Measurements from ENCODE around the gene PAIP1. TPM values are rescaled to one million over a fixed set of nuclear protein-coding genes. Genes with fewer than 3 reads are reported as not detected.
A peak's percentile ranks its signal among the peaks of the same experiment; 100 is the strongest.
"Not testable (repeated sequence)": the region's sequence is repeated elsewhere in the genome, so short reads cannot be mapped to it uniquely, and the experiment has no call there.

The PAIP1 gene
- total RNA-seq, 1 donor from 2014 or later, result 74.2 TPM

DNA sequence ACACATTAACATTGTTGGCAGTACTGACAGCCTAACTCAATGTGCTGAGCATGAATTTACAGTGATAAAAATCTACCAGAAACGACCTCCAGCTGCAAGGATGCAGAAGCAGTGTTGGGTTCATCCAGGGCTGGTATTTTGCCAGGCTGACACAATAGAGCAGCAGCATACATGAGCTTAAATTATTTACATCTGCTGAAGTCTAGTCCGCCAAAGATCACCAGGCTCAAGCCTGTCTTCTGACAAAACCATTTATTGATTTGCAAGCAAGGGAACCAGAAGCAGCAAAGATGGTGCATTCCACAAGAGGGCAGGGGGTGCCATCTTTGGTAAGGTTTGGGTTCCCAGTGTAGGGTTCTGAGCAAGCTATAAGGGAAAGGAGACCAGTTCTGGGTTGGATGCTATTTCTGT is 33.2 kb downstream of the PAIP1 start:
- no peak for DNase-seq (ENCODE audit: low read depth in 2 of 2)

GRCh38 chr5:43520615-43521014 is 36.3 kb downstream of the PAIP1 start:
- DNase-seq (ENCODE audit: low read depth in 2 of 2), result no peak

GRCh38 chr5:43515678-43516048 is 41.2 kb downstream of the PAIP1 start:
- peak in 1 of 2 donors; percentile 1 for DNase-seq (ENCODE audit: low read depth in 2 of 2)

GRCh38 chr5:43514816-43515677 is 41.8 kb downstream of the PAIP1 start, which contains the start of gene C5orf34:
Gene C5orf34 (minus strand): TSS chr5:43515148. CDS start chr5:43509339, 5,809 bp downstream.
- peak; percentile 90 to 97 for DNase-seq (ENCODE audit: low read depth in 2 of 2)

GRCh38 chr5:43514471-43514815 is 42.4 kb downstream of the PAIP1 start:
- peak; percentile 7 to 47 for DNase-seq (ENCODE audit: low read depth in 2 of 2)

GRCh38 chr5:43514025-43514424 is 42.9 kb downstream of the PAIP1 start:
- no peak for DNase-seq (ENCODE audit: low read depth in 2 of 2)

GRCh38 chr5:43511062-43511461 is 45.8 kb downstream of the PAIP1 start:
- DNase-seq (ENCODE audit: low read depth in 2 of 2), result not testable (repeated sequence)

GRCh38 chr5:43498581-43498980 is 58.3 kb downstream of the PAIP1 start:
- DNase-seq (ENCODE audit: low read depth in 2 of 2), result no peak

DNA sequence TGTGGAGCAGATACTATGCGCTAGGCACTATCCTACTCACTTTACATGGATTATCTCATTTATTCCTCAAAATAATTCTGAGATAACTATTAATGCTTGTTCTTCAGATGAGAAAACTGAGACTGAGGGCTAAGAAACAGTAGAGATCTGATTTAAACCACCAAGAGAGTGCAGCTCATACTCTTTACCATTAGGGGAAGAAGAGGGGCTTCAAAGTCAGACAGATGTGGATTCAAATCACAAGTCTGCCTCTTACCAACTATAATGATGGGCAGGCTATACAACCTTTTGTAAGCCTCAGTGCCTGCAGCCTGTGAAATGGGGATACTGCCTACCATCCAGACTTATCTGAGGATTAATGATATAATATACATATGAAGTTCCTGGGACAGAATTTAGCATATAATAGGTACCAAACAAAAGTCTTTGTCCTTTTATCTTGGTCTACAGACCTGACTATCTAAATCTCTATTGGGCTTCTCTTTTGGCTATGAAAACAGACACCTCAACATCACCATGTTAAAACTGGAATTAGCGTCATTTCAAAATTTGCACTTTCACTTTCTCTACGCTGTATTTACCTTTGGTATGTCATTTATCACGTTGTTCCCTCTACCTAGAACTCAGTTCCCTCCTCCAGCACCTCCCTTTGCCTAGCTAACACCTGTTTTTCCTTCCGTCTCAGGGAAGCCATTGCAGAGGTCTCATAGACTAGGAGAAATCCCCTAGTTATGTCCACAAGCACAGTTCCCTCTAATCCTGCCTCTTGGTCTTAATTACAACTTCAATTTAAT is 59.4 kb downstream of the PAIP1 start:
- DNase-seq (ENCODE audit: low read depth in 2 of 2), result no peak

DNA sequence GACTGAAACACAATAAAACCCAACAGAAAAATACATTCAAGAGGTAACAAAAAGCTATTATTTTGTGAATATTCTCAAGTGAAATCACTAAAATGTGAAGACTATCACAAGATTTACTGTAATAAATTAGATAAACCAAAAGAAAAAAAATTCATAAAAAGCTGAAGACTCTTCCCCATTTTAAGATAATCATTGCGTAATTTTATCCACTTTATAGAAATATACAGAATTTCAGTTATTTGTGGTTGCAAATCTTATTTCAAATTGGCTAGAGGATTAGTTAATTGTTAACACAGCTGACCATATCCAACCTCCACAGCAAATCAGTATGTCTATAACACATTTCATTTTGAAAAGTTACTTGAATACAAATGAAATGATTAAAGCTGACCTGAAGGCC is 65.6 kb downstream of the PAIP1 start:
- no peak for DNase-seq (ENCODE audit: low read depth in 2 of 2)

- DNase-seq (ENCODE audit: low read depth in 2 of 2), result no peak
Observed at GRCh38 chr5:43486353-43486752, 70.5 kb downstream of the PAIP1 start.

- DNase-seq (ENCODE audit: low read depth in 2 of 2), result no peak
Observed at GRCh38 chr5:43485406-43485805, 71.5 kb downstream of the PAIP1 start.

- peak; percentile 63 to 89 for DNase-seq (ENCODE audit: low read depth in 2 of 2)
Observed at GRCh38 chr5:43484106-43484849, 72.6 kb downstream of the PAIP1 start.

DNA sequence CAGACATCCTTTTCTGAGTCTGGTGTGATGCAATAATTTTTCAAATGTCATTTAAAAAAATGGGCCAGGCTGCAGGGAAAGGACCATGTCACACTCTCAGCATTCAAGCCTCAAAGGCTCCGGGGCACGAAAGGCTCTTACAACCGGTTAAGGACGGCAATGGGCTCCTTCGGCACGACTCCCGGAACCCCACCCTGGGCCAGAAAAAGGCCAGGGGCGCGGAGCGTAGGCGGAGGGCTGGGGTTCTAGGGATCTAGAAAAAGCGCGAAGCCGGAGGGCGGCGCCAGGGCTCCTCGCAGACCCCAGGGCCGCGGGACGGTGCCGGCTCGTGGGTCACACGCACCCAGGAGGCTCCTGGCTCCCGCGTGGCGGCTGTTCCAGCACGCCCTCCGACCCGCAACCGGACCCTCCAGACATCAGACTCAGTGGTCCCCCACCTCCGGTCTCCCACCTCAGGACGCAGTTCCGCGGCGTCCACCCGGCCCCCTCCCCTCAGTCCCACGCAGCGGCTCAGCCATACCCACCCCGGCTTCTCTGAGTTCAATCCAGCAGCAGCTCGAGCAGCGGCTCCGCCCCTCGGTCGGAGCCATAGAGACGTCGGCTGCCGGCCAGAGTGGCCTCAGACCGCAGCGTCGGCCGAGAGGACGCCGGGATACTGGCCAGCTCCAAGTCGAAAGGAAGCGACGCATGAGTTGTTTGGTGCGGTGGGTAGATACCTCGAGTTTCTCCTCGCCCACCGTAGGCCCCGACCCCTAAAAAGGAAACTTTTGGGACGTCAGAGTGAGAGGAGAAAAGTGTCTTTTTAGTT is 73.4 kb downstream of the PAIP1 start, which contains the start of gene TMEM267:
Gene TMEM267, minus strand, starts transcription at position 568 of the 808 bp plus-strand sequence. CDS start 29,896 bp downstream, outside the sequence.
- peak; percentile 84 to 96 for DNase-seq (ENCODE audit: low read depth in 2 of 2)

DNA sequence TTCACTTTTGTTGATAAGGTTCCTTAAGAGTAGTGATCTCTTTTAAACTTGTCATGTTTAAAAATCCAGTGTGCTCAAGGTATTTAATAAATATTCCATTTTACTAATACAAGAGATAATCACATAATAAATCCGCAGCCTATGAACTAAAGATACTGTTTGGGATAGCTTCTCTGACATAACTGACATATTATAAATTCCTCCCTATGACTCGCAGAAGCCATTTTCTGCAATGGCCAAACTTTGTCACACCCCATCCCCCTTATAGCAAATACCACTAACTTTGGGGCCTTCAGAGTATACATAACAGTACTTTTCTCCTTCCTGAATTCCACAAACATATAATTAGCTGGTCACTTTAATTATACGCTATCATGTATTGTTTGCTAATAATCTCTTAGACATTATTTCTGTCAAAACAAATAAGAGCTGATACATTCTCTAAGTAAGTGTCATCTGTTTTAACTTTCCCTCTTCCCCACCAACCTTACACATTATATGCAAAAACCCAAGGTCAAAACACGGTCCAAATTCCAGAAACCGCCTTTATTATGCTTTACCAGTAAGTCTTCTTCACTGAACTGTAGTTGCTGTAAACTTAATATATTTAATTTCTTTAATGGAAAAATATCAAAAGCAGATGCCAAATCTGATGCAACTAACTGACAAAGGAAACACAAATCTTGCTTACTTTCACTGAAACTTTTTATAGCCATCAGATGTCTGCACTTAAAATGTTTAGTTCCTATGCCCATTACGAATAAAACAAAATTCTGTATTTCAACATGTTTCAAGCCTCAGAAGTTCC is 74.2 kb downstream of the PAIP1 start:
- DNase-seq (ENCODE audit: low read depth in 2 of 2), result peak in 1 of 2 donors; percentile 10

Other genes starting within 250 kb of the PAIP1 start
- gene HMGCS1, start 243.7 kb downstream of the PAIP1 start, total RNA-seq, result 42.7 and 73.2 TPM in 2 replicates
- 1.2 and 2.1 TPM in 2 replicates for gene CCL28, start 144.7 kb downstream of the PAIP1 start, total RNA-seq
- gene TMEM267, start 73.2 kb downstream of the PAIP1 start, total RNA-seq, result 4.6 and 5.8 TPM in 2 replicates
- gene C5orf34, start 41.9 kb downstream of the PAIP1 start, total RNA-seq, result 1.6 and 3.7 TPM in 2 replicates
- 61.4 and 96.0 TPM in 2 replicates for gene NNT, start 46.1 kb upstream of the PAIP1 start, total RNA-seq